Activated CD4-positive, alpha-beta memory T cell treated with anti-CD3 and anti-CD28 coated beads, Interleukin-2, amount 10 ng/mL, durations not matched to agents 7 days and 5 days (primary cell): ENCODE data around the gene G6PC1. TPM values are rescaled to one million over a fixed set of nuclear protein-coding genes. Genes with fewer than 3 reads are reported as not detected.
"Not testable (repeated sequence)": the region's sequence is repeated elsewhere in the genome, so short reads cannot be mapped to it uniquely, and the experiment has no call there.

Source experiments
- CTCF ChIA-PET: fragments of 350-600 bp; sonication (Branson Sonifier 250); formaldehyde crosslinking; loops from one replicate; lab custom pipeline; 2021; ENCODE audit warnings: antibody characterized with exemption, inconsistent platforms; lab: Charles Lee
- POLR2A ChIA-PET: fragments of 350-600 bp; sonication (Branson Sonifier 250); formaldehyde crosslinking; loops from one replicate; lab custom pipeline; 2021; ENCODE audit warnings: antibody characterized with exemption; lab: Charles Lee
- DNase-seq: peaks from one replicate; pipeline ENCODE4 v3.0.0-alpha.2; 2020
- H3K27ac Mint-ChIP-seq: one replicate; pipeline ENCODE4 v1.8.0; 2021; ENCODE audit warnings: mild to moderate bottlenecking, mixed read lengths
- H3K27me3 Mint-ChIP-seq: one replicate; pipeline ENCODE4 v1.8.0; 2021; ENCODE audit warnings: mixed read lengths
- H3K36me3 Mint-ChIP-seq: one replicate; pipeline ENCODE4 v1.8.0; 2021; ENCODE audit warnings: low read depth, mixed read lengths
- H3K4me1 Mint-ChIP-seq: one replicate; pipeline ENCODE4 v1.8.0; 2021; ENCODE audit warnings: mixed read lengths
- H3K4me3 Mint-ChIP-seq: one replicate; pipeline ENCODE4 v1.8.0; 2021; ENCODE audit warnings: mild to moderate bottlenecking, mixed read lengths
- H3K9me3 Mint-ChIP-seq: one replicate; pipeline ENCODE4 v1.8.0; 2021; ENCODE audit warnings: mixed read lengths
- total RNA-seq, 2 experiments: library from RNA; stranded (reverse); gene quantifications; one replicate each; pipeline ENCODE4 v1.2.3, GENCODE V29; 2021

The G6PC1 gene
- total RNA-seq, 2 experiments from 2014 or later: not detected

DNA sequence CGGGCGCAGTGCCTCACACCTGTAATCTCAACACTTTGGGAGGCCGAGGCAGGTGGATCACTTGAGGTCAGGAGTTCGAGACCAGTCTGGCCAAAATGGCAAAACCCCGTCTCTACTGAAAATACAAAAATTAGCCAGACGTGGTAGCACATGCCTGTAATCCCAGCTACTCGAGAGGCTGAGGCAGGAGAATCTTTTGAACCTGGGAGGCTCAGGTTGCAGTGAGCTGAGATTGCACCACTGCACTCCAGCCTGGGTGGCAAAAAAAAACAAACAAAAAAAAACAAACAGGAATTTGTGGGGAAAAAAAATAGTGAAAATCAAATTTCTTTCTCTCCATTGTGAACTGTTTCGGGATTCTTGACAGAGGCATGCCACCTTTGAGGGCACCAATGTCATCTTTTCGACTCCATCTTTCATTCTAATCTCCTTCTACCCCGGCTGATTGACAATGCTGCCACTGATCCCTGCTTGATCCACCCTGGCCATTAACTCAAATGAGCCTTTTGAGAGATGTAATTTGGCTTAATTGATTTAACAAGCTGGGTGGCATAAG, 19.0 kb downstream of the G6PC1 start:
- H3K27ac Mint-ChIP-seq, POLR2A ChIA-PET, H3K4me3 Mint-ChIP-seq, H3K4me1 Mint-ChIP-seq, DNase-seq, H3K36me3 Mint-ChIP-seq, H3K9me3 Mint-ChIP-seq: not testable (repeated sequence)
- H3K27me3 Mint-ChIP-seq: peaks cover 28% of the 10 kb centered on the region
- CTCF ChIA-PET: interaction anchor here (0.9 kb wide), 1 partner anchor 198 kb away, joined by 3 read pairs; no protein-coding TSS in a partner anchor

DNA sequence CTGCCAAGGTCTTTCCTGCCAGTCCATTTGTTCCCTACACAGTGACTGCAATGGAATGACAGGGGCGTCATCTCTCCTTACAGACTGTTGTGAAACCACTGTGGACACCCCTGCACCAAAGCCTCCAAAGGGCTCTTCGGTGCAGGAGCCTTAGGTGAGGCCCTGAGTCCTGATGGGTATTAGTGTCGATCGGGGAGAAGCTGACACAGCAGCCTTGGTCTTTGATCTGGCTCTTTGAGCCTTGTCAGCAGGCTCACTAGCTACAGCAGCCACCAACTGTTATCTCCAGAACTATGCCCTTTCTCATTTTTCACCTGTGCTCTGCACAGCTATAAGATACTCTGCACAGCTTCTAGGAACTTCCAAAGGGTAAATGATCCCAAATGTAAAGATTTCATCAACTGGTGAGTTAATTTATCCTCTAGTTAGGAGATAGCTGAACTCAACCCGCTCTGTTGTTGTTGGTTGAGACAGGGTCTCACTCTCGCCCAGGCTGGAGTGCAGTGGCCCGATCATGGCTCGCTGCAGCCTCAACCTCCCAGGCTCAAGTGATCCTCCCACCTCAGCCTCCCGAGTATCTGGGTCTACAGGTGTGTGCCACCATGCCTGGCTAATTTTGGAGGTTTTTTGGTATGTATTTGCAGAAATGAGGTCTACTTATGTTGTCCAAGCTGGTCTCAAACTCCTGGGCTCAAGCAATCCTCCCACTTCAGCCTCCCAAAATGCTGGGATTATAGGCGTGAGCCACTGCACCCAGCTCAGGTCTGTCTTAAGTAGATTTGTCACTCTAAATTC, 19.7 kb downstream of the G6PC1 start:
- no peak overlapping the region for H3K27ac Mint-ChIP-seq
- peaks cover 2% of the 10 kb centered on the region for H3K4me1 Mint-ChIP-seq
- no peak for DNase-seq
- H3K27me3 Mint-ChIP-seq: peaks cover 28% of the 10 kb centered on the region
- POLR2A ChIA-PET: no interaction called here
- no peaks in the 10 kb centered on the region for H3K36me3 Mint-ChIP-seq
- H3K9me3 Mint-ChIP-seq: no peaks in the 10 kb centered on the region
- CTCF ChIA-PET: no interaction called here
- no peak overlapping the region for H3K4me3 Mint-ChIP-seq

DNA sequence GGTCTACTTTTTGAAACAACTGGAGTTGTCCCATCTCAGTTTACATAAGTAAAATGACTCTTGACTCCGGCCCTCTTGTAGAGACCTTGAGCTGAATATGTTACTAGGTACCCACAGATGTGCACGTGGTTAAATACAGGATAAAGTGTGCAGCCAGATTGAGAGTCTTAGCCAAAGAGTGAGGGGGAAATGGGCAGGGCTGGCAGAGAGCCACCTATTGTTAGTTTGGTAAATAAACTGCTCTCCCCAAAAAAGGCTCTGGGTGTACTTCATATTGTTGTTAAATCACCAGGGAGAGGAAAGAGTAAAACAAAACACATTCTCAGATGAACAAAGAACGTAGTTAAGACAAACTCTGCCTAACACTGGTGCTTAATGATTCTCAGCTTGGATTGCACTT, 20.3 kb downstream of the G6PC1 start:
- DNase-seq: no peak
- peaks cover 2% of the 10 kb centered on the region for H3K4me1 Mint-ChIP-seq
- H3K9me3 Mint-ChIP-seq: no peaks in the 10 kb centered on the region
- H3K36me3 Mint-ChIP-seq: no peaks in the 10 kb centered on the region
- CTCF ChIA-PET: no interaction called here
- H3K27me3 Mint-ChIP-seq: peaks cover 28% of the 10 kb centered on the region
- H3K4me3 Mint-ChIP-seq: no peak overlapping the region
- POLR2A ChIA-PET: no interaction called here
- no peak overlapping the region for H3K27ac Mint-ChIP-seq

DNA sequence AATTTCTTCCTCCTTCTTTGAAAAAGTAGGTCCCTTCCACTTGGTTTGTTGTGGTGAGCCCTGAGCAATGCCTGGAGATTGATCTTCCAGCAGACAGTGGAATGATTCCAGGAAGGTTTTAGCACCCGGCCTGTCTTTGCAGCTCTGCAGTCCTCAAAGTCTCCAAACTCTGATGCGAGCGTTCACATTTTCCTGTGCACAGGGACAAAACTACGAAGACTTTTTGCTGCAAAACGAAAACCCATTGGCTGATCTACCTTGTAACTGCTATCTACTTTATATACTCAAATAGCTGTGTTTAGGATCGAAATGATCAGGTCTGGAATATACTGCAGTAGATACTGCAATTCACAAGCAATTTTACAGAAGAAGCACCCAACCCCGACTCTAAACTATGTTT, 21.7 kb downstream of the G6PC1 start:
- Mint-ChIP-seq H3K4me1 (peaks cover 2% of the 10 kb centered on the region), H3K9me3 (no peaks in the 10 kb centered on the region), H3K36me3 (no peaks in the 10 kb centered on the region), H3K27ac (no peak overlapping the region), H3K4me3 (no peak overlapping the region), H3K27me3 (peaks cover 28% of the 10 kb centered on the region)
- ChIA-PET POLR2A (no interaction called here), CTCF (no interaction called here)
- DNase-seq: no peak

DNA sequence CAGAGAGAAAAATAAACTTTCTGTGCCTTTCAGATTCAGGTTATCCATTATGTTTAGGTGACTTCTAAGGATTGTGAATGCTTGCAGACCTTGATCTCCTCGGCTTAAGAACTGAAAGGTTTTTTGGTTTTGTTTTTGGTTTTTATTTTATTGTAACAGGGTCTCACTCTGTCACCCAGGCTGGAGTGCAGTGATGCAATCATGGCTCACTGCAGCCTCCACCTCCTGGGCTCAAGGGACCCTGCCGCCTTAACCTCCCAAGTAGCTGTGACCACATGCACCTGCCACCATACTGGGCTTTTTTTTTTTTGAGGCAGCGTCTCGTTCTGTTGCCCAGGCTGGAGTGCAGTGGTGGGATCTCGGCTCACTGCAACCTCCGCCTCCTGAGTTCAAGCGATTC, 22.9 kb downstream of the G6PC1 start:
- CTCF ChIA-PET, H3K4me1 Mint-ChIP-seq, DNase-seq, H3K4me3 Mint-ChIP-seq, H3K36me3 Mint-ChIP-seq, H3K27ac Mint-ChIP-seq, H3K9me3 Mint-ChIP-seq, POLR2A ChIA-PET: not testable (repeated sequence)
- H3K27me3 Mint-ChIP-seq: peaks cover 28% of the 10 kb centered on the region

DNA sequence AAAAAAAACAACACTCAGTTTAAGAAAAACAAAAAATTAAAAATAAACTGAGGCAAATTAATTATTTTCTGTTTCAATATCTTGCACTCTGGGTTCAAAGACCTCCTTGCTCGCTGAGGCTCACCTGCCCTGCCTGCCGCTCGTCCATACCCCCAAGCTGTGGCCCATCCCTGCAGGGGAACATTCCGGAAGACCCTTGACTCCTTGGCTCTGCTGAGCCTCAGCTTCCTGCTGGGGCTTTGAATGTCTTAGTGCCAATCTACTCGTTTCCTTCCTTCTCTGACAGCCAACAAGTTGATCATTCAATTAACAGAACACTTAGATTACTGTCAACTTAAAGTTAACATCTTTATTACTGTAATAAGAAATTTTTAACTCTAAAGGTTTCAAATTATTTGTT, 24.3 kb downstream of the G6PC1 start:
- DNase-seq: no peak
- Mint-ChIP-seq H3K4me3 (no peak overlapping the region), H3K36me3 (no peaks in the 10 kb centered on the region), H3K4me1 (peaks cover 12% of the 10 kb centered on the region), H3K27ac (no peak overlapping the region), H3K9me3 (no peaks in the 10 kb centered on the region), H3K27me3 (peaks cover 22% of the 10 kb centered on the region)
- ChIA-PET CTCF (interaction anchor here (0.6 to 0.7 kb wide), 2 partner anchors 30 to 101 kb away, joined by 3 read pairs; partner anchors contain the start of gene BECN1), POLR2A (no interaction called here)

DNA sequence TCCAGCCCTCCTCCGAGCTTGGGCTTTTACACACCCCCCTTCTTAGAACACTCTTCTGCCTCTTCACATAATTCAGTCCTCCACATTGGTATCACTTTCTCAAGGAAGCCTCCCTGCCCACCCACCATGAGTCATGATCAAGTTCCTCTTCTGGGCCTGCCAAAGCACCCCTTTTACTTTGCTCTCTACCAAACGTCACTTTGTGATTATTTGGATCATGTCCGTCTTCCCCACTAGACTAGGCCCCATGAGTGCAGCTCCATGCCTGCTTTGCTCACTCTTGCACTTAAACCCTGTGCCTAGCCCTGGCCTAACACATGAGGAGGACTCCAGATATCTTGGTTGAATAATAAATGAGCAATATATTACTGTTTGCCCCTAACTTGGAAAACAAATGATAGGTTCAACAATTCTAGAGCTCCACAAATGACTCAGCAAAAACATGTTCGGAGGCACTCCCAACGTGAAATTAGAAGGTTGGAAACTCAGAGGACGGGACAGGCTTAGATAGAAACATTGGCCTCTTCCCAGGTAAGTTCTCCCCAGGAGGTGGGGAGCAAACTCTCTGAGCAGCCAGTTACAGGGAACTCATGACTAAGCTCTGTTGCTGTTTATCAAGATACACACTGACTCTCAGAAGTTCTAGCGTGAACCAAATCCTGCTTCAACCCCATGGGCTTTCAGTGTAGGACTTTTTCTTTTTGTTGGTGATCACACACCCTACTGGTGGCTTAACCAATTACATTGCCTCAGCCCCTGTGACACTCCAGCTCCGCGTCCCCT, 28.3 kb downstream of the G6PC1 start:
- Mint-ChIP-seq H3K27ac (peak overlapping the region; percentile 13), H3K4me1 (peaks cover 12% of the 10 kb centered on the region), H3K4me3 (no peak overlapping the region), H3K27me3 (peaks cover 4% of the 10 kb centered on the region), H3K36me3 (no peaks in the 10 kb centered on the region), H3K9me3 (no peaks in the 10 kb centered on the region)
- ChIA-PET POLR2A (interaction anchor here (0.6 to 1.7 kb wide), 8 partner anchors 20 to 351 kb away, joined by 3 to 5 read pairs (median 3); partner anchors contain the start of genes BECN1, IFI35 and PSME3), CTCF (interaction anchor here (0.8 to 2.3 kb wide), 7 partner anchors 10 to 351 kb away, joined by 3 to 10 read pairs (median 3); partner anchors contain the start of genes BECN1, PTGES3L and RUNDC1)
- peak; percentile 16 for DNase-seq

DNA sequence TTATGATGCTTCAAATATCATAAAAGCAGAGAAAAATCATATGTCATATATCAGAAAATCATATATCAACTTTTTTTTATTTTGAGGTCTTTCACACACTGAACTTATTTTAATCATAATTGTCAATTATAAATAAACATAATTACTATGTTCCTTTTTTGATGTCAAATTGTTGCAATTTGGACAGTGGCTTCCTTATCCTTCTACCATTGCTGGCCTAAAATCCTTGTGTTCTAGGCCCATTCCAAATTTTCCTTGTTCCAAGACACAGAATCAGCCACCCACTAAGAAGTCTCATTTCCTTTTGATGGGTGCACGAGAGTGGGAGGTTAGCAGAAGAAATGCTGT, 28.9 kb downstream of the G6PC1 start:
- Mint-ChIP-seq H3K4me1 (peaks cover 12% of the 10 kb centered on the region), H3K9me3 (no peaks in the 10 kb centered on the region), H3K27me3 (peaks cover 8% of the 10 kb centered on the region), H3K36me3 (no peaks in the 10 kb centered on the region), H3K27ac (no peak overlapping the region), H3K4me3 (no peak overlapping the region)
- CTCF ChIA-PET: interaction anchor here (0.8 to 2.3 kb wide), 7 partner anchors 9 to 351 kb away, joined by 3 to 10 read pairs (median 3); partner anchors contain the start of genes BECN1, PTGES3L and RUNDC1
- POLR2A ChIA-PET: interaction anchor here (0.6 to 1.7 kb wide), 5 partner anchors 77 to 351 kb away, joined by 3 to 4 read pairs (median 3); partner anchors contain the start of genes BECN1, IFI35 and PSME3
- DNase-seq: no peak

DNA sequence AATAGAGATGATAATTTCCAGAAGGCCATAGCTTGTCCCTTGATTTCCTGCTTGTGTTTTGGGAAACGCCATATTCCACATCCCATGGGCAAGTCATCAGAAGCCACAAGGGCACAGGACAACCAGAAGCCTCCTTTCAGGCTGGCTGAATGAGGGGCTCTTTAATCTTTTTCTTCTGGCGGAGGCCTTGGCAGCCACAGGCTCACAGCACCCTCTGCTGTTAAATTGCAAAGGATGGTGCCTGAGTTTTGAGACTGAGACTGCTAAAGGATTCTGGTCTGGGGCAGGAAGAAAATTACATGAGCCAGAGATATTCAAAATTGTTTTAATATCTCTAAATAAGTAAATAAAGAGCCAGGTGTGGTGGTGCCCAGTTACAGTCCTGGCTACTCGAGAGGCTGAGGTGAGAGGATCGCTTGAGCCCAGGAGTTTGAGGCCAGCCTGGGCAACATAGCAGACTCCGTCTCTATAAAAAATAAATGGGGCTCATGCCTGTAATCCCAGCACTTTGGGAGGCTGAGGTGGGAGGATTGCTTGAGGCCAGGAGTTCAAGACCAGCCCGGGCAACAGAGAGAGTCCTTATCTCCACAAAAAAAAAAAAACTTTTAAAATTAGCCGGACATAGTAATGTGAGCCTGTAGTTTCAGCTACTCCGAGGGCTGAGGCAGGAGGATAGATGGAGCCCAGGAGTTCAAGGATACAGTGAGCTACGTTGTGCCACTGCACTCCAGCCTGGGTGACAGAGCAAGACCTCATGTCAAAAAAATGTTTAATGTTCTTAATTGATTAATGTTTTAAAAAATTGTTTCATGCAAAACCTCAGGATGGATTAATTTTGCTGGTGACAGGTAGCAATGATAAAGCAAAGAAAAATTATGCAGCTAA, 37.4 kb downstream of the G6PC1 start:
- CTCF ChIA-PET: interaction anchor here (0.8 to 1.2 kb wide), 4 partner anchors 9 to 118 kb away, joined by 3 to 4 read pairs (median 4); partner anchors contain the start of gene BECN1
- POLR2A ChIA-PET: interaction anchor here (0.6 kb wide), 1 partner anchor 117 kb away, joined by 4 read pairs; no protein-coding TSS in a partner anchor
- Mint-ChIP-seq H3K27me3 (peaks cover 19% of the 10 kb centered on the region), H3K27ac (no peak overlapping the region), H3K36me3 (no peaks in the 10 kb centered on the region), H3K4me3 (no peak overlapping the region), H3K9me3 (no peaks in the 10 kb centered on the region), H3K4me1 (no peaks in the 10 kb centered on the region)
- DNase-seq: peak; percentile 20

DNA sequence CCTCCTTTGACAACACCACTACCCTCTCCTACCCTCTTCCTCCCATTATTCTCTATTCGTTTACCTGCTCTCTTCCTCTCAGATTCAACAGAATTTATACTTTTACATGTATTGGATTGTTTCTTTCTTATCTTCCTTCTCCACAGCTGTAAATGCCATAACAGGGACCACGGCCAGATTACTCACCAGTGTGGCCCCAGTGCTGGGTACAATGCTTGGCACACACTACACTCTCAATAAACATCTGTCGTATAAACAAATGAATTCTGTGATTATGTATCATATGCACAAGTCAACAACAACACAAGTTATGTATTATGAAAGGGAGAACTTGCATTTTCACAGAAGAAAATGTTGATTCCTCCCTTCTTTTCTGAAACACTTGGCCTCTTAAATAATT, 43.6 kb downstream of the G6PC1 start:
- no peak for DNase-seq
- CTCF ChIA-PET: no interaction called here
- Mint-ChIP-seq H3K36me3 (peaks cover 6% of the 10 kb centered on the region), H3K9me3 (no peaks in the 10 kb centered on the region), H3K4me3 (no peak overlapping the region), H3K4me1 (no peaks in the 10 kb centered on the region), H3K27me3 (no peaks in the 10 kb centered on the region), H3K27ac (no peak overlapping the region)
- POLR2A ChIA-PET: no interaction called here

DNA sequence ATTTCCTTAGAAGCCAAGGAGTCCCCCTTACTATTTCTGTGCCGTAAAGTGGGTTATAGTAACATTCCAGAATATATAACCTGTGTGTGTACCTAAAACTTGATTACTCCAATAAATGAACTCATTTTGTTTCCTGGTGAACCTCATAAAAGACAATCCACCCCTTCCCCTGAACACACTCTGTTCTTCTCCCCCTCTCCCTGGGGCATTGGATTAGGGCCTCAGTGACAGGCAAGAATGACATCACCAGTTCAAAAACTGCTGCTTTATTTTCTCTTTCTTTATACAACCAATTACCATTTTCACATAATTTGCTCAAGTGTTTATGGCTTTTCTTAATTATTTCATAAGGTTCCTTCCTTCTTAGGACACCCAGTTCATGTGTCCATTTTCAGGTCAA, 46.2 kb downstream of the G6PC1 start:
- ChIA-PET POLR2A (no interaction called here), CTCF (no interaction called here)
- H3K4me1 Mint-ChIP-seq: peaks cover 2% of the 10 kb centered on the region
- peaks cover 19% of the 10 kb centered on the region for H3K36me3 Mint-ChIP-seq
- no peaks in the 10 kb centered on the region for H3K9me3 Mint-ChIP-seq
- DNase-seq: no peak
- H3K27me3 Mint-ChIP-seq: no peaks in the 10 kb centered on the region
- no peak overlapping the region for H3K4me3 Mint-ChIP-seq
- no peak overlapping the region for H3K27ac Mint-ChIP-seq
